ENCODE measurements around the gene GALNS.

GRCh38 chr16:88792668-88793250, 64.0 kb downstream of the GALNS start:
- TF ChIP-seq, protein P1, sequence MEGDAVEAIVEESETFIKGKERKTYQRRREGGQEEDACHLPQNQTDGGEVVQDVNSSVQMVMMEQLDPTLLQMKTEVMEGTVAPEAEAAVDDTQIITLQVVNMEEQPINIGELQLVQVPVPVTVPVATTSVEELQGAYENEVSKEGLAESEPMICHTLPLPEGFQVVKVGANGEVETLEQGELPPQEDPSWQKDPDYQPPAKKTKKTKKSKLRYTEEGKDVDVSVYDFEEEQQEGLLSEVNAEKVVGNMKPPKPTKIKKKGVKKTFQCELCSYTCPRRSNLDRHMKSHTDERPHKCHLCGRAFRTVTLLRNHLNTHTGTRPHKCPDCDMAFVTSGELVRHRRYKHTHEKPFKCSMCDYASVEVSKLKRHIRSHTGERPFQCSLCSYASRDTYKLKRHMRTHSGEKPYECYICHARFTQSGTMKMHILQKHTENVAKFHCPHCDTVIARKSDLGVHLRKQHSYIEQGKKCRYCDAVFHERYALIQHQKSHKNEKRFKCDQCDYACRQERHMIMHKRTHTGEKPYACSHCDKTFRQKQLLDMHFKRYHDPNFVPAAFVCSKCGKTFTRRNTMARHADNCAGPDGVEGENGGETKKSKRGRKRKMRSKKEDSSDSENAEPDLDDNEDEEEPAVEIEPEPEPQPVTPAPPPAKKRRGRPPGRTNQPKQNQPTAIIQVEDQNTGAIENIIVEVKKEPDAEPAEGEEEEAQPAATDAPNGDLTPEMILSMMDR (IDR thresholded peaks at IDR 0.05), result no peak
- TF ChIP-seq POLR2A (IDR thresholded peaks at IDR 0.05) (no peak), POLR2AphosphoS5 (IDR thresholded peaks at IDR 0.05) (no peak), EP300 (IDR thresholded peaks at IDR 0.05) (no peak)
